ENCODE data around the gene SOHLH1. TPM values are rescaled to one million over a fixed set of nuclear protein-coding genes. Genes with fewer than 3 reads are reported as not detected.

SOHLH1 gene
- total RNA-seq, 3 donors from 2014 or later (not counting 1 experiment from before 2014, with no cell fraction given), result not detected

DNA sequence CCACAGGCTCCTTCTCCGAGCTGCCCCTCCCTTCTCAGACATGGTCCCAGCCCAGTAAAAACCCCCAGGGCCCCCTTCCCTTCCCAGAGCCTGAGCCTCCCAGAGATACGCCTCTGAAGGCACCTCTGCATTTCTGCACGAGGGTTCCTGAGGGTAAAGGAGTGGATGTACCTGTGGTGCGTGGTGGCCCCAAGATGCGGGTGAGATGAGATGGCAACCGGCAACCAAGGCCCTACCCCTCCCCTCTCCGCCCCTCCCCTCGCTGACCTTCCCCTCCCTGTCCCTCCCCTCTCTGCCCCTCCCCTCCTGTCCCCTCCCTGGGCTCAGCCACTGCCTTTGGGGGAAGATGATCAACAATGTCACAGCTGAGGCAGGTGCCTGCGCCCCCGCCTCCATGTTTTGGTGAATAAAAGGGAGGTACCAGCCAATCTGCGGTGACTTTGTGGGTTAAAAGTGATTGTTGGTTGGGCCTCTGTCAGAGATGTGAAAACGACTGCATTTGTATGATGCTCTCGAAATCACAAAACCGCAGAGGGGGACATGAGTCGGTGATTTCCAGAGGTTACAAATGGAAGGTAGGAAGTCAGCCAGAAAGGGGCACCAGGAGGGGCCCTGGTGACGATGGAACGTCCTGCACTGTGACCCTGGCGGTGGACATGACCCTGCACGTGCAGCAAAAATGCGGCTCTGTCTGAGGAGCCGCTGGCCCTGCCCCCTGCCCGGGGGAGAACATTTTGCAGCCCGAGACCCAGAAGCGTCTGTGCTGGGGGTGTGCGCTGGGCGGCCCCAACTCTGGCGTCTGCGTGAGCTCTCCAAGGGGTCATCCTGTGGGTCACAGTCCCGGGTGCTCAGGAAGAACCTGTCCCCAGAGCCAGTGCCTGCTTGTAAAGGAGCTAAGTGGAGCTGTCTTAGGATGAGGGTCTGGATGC, 32.5 kb downstream of the SOHLH1 start:
- no peaks in the 10 kb centered on the region for H3K4me1 Mint-ChIP-seq
- no peak for DNase-seq
- H3K4me3 Mint-ChIP-seq, result no peak overlapping the region
- H3K9me3 Mint-ChIP-seq, result no peaks in the 10 kb centered on the region
- H3K36me3 Mint-ChIP-seq, result no peaks in the 10 kb centered on the region
- no peaks in the 10 kb centered on the region for H3K27me3 Mint-ChIP-seq (ENCODE audit: low read depth in 2 of 2)
- H3K27me3 ChIP-seq (ENCODE audit: control insufficient read depth, insufficient read depth, low read length), result no peaks in the 10 kb centered on the region
- 79% methylated on average over 24 of the region's 29 CpGs for WGBS (ENCODE audit: insufficient coverage)
- H3K9me3 ChIP-seq (ENCODE audit: control insufficient read depth, insufficient read depth, low read length), result no peaks in the 10 kb centered on the region
- H3K4me3 ChIP-seq (ENCODE audit: low read length), result no peak overlapping the region
- TF ChIP-seq, protein P1, sequence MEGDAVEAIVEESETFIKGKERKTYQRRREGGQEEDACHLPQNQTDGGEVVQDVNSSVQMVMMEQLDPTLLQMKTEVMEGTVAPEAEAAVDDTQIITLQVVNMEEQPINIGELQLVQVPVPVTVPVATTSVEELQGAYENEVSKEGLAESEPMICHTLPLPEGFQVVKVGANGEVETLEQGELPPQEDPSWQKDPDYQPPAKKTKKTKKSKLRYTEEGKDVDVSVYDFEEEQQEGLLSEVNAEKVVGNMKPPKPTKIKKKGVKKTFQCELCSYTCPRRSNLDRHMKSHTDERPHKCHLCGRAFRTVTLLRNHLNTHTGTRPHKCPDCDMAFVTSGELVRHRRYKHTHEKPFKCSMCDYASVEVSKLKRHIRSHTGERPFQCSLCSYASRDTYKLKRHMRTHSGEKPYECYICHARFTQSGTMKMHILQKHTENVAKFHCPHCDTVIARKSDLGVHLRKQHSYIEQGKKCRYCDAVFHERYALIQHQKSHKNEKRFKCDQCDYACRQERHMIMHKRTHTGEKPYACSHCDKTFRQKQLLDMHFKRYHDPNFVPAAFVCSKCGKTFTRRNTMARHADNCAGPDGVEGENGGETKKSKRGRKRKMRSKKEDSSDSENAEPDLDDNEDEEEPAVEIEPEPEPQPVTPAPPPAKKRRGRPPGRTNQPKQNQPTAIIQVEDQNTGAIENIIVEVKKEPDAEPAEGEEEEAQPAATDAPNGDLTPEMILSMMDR (IDR thresholded peaks at IDR 0.05), result no peak
- H3K27ac Mint-ChIP-seq, result no peak overlapping the region
- intact Hi-C loops (cut with micrococcal nuclease), result no loop called here
- no peaks in the 10 kb centered on the region for H3K4me1 ChIP-seq (ENCODE audit: control insufficient read depth, insufficient read depth, low read length)
- no peak for ATAC-seq
- no peak overlapping the region for H3K27ac ChIP-seq (ENCODE audit: low read length)
- H3K36me3 ChIP-seq (ENCODE audit: control insufficient read depth, insufficient read depth, low read length), result no peaks in the 10 kb centered on the region

DNA sequence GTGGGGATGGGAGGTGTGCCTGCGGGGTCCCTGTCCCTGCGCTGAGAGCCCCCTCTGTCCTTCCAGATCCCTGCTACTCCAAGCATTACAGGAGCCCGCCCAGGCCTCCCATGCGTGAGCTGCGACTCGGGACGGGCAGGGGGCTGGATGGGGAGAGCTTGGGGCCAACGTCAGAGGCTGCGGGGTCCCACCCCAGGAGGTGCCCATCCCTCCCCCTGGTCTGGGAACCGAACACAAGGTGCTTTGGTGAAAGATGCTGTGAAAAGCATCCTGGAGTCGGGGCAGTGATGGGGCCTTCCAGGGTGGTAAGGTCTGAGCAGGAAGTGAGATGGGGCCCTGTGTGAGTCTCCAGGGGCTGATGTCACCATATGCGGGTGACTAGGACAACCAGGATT, 33.5 kb downstream of the SOHLH1 start:
- intact Hi-C loops (cut with micrococcal nuclease), result no loop called here
- no peaks in the 10 kb centered on the region for H3K27me3 Mint-ChIP-seq (ENCODE audit: low read depth in 2 of 2)
- 78% methylated on average over 12 of the region's 12 CpGs for WGBS (ENCODE audit: insufficient coverage)
- no peaks in the 10 kb centered on the region for H3K36me3 ChIP-seq (ENCODE audit: control insufficient read depth, insufficient read depth, low read length)
- H3K27ac Mint-ChIP-seq, result no peak overlapping the region
- H3K4me1 Mint-ChIP-seq, result no peaks in the 10 kb centered on the region
- H3K4me1 ChIP-seq (ENCODE audit: control insufficient read depth, insufficient read depth, low read length), result no peaks in the 10 kb centered on the region
- TF ChIP-seq, protein P1 (IDR thresholded peaks at IDR 0.05), result no peak
- H3K9me3 ChIP-seq (ENCODE audit: control insufficient read depth, insufficient read depth, low read length), result no peaks in the 10 kb centered on the region
- H3K4me3 ChIP-seq (ENCODE audit: low read length), result no peak overlapping the region
- ATAC-seq (no peak), DNase-seq (no peak)
- H3K9me3 Mint-ChIP-seq, result no peaks in the 10 kb centered on the region
- H3K36me3 Mint-ChIP-seq, result no peaks in the 10 kb centered on the region
- H3K4me3 Mint-ChIP-seq, result no peak overlapping the region
- H3K27ac ChIP-seq (ENCODE audit: low read length), result no peak overlapping the region
- no peaks in the 10 kb centered on the region for H3K27me3 ChIP-seq (ENCODE audit: control insufficient read depth, insufficient read depth, low read length)

DNA sequence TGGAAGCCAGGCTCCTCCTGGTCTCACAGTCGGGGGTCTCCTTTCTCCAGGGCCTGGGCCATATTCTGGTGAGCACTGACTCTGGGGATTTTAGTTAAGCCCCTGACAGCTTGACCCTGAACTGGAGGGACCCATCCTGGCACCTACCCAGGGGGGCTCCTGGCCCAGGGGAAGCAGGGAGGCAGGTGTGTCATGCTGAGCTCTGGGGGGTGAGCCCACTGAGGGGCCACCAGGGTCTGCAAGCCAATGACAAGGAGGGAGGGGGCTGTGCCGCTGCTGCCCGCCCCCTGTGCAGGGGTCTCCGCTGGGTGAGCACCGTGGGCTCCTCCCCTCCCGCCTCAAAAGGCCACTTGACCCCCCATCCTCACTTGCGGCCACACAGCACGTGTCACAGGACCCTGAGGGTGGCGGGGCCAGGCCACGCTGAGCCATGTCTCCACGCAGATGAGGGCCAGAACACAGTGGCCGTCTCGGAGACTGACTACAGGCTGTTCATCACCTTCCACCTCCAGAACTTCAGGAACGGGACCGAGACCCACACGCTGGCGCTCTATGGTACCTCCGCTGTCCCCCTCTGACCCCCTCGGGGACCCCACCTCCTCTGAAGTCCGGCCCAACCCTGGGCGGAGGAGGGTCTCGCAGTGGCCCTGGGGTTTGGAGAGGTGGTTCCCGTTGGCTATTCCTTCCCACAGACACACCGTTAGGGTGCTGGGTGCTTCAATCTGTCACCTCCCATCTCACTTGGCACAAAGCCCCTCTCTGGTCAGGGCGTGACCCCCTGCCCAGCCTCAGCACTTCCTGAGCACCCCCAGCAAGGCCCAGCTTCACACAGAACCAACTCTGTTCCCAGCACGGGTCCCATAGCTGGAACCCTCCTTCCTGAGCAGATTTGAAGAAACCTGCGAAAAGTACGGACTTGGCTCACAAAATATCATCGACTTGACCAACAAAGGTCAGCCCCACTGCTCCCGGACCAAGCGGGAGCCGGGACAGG, 34.2 kb downstream of the SOHLH1 start:
- no peaks in the 10 kb centered on the region for H3K4me1 ChIP-seq (ENCODE audit: control insufficient read depth, insufficient read depth, low read length)
- ATAC-seq, result no peak
- no peak for DNase-seq
- no peaks in the 10 kb centered on the region for H3K27me3 ChIP-seq (ENCODE audit: control insufficient read depth, insufficient read depth, low read length)
- TF ChIP-seq, protein P1 (IDR thresholded peaks at IDR 0.05), result no peak
- no peaks in the 10 kb centered on the region for H3K9me3 ChIP-seq (ENCODE audit: control insufficient read depth, insufficient read depth, low read length)
- Mint-ChIP-seq H3K9me3 (no peaks in the 10 kb centered on the region), H3K4me1 (no peaks in the 10 kb centered on the region), H3K4me3 (no peak overlapping the region), H3K27me3 (ENCODE audit: low read depth in 2 of 2) (no peaks in the 10 kb centered on the region), H3K36me3 (no peaks in the 10 kb centered on the region), H3K27ac (no peak overlapping the region)
- no peak overlapping the region for H3K4me3 ChIP-seq (ENCODE audit: low read length)
- intact Hi-C loops (cut with micrococcal nuclease), result no loop called here
- 83% methylated on average over 32 of the region's 32 CpGs for WGBS (ENCODE audit: insufficient coverage)
- no peaks in the 10 kb centered on the region for H3K36me3 ChIP-seq (ENCODE audit: control insufficient read depth, insufficient read depth, low read length)
- no peak overlapping the region for H3K27ac ChIP-seq (ENCODE audit: low read length)
